ENCODE data around the gene SMNDC1.

Gene SMNDC1

DNA sequence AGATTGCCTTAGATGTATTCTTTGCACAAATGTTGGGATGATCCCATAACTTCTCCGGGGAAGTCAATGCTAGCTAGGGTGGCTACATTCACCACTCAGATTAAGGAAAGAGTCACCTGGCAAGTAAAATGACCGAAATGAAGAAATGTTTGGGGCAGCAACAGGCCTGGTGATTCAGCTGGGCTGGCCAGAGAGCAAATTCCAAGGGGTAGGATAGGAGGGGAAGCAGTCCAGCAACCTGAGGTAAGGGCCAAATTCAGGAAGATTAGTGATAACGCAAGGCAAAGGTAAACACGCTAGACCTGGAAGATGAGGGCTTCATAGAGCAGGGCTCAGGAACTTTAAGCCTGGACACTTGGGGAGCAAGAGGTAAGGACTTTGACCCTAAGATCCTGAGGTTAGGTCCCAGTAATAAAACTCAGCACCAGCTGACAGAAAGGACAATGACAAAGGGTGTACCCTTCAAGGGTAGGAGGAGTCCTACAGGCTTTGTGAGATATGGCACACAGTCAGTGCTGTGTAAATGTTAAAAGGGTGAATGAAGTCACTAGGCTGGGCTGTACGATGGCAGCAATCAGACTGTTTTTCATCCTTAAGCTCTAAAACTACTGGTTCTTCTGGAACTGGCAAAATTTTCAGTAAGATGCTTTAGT, 22.7 kb upstream of the SMNDC1 start:
- FAIRE-seq (peak; percentile 69), DNase-seq (ENCODE audit: low spot score) (no peak)

DNA sequence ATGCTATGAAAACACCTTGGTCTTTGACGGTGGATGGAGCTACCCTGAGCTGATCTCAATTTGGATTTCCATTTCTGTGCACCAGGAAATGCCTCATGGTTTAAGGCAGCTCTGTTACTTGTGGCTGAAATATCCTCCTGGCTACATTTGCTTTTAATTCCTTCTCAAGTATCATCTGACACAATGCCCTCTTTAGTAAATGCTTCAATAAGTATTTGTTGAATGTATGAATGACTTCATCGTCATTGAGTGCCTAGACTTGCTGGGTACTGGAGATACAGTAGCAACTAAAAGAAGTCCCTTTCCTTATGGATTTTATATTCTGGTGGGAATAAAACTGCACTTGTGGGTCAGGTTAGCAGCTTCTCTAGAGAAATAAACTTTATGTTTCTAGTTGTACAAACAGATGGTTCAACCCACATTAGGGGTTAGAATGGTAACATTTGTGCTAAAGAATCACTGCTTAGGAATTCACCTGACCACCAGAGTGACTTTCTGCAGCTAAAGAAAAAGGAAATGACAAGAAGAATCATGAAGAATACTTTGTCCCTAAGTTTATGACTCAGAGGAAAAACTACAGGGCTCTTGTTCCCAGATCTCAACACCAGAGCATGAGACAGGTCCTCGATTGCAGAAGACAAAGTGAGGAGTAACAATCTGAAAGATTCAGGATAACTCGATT, 21.8 kb upstream of the SMNDC1 start:
- DNase-seq (ENCODE audit: low spot score) (peak; percentile 70), FAIRE-seq (peak; percentile 67)

DNA sequence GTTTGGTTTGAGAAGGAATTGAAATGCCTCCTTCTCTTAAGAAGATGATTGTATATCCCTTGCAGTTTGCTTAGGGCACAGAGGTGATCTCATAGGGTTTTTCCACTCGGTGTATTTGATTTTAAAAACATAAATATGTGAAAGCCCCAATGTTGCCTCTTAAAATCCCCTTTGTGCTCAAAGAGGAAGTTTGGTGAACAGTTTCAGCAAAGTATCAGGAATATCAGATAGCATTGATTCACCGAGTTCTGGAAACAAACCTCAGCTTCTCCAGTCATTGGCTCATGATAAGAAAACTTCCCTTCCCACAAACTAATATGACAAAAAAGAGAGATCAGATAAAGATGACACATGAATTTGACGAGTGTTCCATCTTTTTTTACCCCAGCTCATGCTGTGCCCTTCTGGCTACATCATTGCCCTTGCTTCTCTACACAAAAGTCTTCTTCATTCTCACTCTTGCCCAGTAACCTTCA, 20.1 kb upstream of the SMNDC1 start:
- FAIRE-seq (no peak), DNase-seq (ENCODE audit: low spot score) (no peak)

DNA sequence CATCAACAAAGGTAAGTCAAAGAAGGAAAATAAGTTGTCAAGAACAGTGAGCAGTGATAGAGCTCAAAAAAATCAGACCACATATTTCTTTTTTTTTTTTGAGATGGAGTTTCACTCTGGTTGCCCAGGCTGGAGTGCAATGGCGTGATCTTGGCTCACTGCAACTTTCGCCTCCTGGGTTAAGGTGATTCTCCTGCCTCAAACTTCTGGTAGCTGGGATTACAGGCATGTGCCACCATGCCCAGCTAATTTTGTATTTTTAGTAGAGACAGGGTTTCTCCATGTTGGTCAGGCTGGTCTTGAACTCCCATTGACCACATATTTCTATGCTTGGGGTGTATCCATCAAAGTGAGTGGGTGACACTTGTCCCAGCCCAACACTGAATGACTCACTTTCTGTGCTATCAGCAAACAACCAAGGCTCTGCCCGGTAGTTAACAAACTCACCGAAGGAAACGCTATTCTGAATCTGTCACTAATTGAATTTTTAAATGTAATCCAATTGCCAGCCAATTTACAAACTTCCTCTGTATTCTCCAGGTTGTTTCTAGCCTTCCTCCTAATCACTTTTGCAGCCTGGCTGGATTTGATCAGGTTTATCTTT, 19.6 kb upstream of the SMNDC1 start:
- DNase-seq (ENCODE audit: low spot score) (no peak), FAIRE-seq (no peak)

DNA sequence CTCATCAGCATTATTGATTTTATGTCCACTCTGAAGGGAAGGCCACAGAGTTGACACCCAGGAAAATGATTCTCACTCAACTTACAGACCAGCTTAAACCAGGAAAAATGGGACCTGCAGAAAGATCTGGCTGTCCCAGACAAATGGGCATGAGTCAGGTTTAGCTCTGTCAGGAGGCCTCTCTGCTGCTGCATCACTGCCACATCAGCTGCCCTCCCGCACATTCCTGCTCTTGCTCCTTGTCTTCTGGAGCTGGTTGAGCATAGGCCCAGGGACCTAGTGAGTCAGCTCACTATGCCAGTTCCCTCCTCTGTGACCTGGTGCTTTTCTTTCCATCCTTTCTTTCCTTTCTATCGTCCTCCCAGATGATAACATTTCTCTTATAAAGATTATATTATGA, 18.8 kb upstream of the SMNDC1 start:
- FAIRE-seq (peak; percentile 84), DNase-seq (ENCODE audit: low spot score) (peak; percentile 80)

- no peak for FAIRE-seq
These were observed 17.3 kb upstream of the SMNDC1 start for GRCh38 chr10:110321869-110322620.

GRCh38 chr10:110317866-110318850, 13.4 kb upstream of the SMNDC1 start:
- no peak for FAIRE-seq
- no peak for DNase-seq (ENCODE audit: low spot score)

More at GRCh38 chr10:110321869-110322620, 17.3 kb upstream of the SMNDC1 start:
- DNase-seq (ENCODE audit: low spot score), result no peak

GRCh38 chr10:110313674-110314073, 9.0 kb upstream of the SMNDC1 start:
- FAIRE-seq (no peak), DNase-seq (ENCODE audit: low spot score) (no peak)

GRCh38 chr10:110312206-110312605, 7.5 kb upstream of the SMNDC1 start:
- DNase-seq (ENCODE audit: low spot score), result no peak
- peak; percentile 5 for FAIRE-seq

DNA sequence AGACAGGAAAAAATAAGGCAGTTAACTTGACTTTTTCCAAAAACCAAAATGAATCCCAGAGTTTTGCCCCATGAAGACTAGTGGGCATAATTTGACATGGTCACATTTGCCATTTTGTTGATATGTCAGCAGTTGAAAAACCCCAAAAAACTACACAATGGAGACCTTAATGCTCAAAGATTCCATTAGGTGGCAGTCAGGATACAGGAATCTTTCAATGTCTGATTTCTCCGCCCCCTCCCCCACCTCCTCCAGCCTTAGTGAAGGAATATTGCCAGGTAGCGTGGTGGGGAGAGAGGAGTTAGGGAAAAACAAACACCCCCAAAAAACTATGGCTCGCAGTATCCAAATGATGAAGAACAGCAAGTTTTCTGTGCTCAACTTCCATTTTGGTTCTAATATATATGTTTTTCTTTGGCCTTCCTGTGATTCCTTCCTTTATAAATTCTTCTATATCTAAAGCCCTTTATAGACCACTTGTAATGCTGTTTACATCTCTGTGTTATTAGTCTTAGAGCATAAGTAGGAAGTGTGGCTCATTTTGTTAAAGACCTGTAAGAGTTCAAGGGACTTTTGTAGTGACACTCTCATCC, 6.7 kb upstream of the SMNDC1 start:
- DNase-seq (ENCODE audit: low spot score), result peak; percentile 56
- no peak for FAIRE-seq

DNA sequence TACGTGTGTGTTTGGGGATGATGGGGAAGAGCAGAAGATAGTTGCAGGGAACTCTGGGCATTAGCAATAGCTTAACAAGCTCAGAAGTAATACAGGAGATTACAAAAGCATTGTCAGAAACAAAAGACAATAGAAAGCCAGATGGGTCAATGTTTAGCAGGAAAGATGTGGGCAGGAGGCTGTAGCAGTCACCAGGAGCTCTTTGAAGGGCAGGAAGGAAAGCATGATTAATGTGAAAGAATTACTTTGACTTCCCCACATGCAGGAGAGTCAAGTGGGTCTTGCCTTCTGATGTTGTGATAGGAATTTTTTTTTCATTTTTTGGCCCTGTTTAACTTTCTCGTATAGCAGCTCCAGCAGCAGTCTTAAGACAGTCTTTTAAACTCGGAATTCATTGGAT, 6.0 kb upstream of the SMNDC1 start:
- no peak for DNase-seq (ENCODE audit: low spot score)
- FAIRE-seq, result no peak

DNA sequence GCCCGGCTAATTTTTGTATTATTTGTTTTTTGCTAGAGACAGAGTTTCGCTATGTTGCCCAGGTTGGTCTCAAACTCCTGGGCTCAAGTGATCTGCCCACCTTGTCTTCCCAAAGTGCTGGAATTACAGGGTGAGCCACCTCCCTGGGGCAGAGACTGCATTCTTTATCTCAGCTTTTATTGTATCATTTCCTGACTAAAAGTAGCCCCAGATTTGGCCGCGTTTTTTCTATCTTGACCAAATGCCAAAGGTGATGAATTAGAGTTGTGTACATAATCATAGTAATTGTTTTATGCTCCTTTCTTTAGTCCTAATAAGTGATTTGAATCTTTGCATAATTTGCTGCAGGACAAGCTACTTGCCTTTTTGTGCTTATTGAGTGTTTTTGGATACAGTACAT, 3.1 kb upstream of the SMNDC1 start:
- no peak for FAIRE-seq

DNA sequence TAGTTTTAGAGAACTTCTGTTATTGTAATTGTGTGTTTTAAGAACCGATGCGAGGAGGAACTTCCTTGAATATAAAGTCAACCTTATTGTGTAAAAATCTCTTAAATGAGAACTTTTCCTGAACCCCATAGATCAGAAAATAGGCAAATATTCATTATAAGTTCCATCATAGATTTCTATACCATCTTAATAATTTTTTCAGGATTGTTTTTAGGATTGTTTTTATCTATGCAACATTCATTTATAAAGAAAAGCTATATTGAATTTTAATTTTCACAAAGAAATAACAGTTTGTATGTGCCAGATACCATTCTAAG, 1.7 kb upstream of the SMNDC1 start:
- FAIRE-seq (no peak), DNase-seq (ENCODE audit: low spot score) (no peak)

More for the DNA sequence above, 3.1 kb upstream of the SMNDC1 start:
- DNase-seq (ENCODE audit: low spot score), result no peak

DNA sequence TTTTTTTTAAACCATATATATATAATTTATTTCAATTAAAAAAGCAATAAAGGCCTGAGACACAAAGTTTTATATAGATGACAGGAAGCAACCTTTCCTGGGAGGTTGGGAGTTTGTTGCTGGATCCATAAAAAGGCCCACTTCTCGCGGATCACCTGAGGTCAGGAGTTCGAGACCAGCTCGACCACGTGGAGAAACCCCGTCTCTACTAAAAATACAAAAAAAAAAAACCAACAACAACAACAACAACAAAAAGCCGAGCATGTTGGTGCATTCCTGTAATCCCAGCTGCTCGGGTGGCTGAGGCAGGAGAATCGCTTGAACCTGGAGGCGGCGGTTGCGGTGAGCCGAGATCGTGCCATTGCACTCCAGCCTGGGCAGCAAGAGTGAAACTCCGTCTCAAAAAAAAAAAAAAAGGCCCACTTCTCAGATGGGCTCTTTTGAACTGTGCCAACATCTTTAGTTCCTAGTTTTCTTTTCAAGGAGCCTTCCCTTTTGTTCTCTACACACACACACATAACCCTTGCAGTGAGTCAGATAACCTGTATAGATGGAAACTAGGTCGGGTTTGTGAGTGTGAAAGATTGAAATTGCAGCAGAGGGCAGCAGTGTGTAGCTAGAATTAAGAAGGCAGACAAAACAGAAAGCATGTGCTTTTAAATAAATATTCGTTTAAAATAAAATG, 1.2 kb upstream of the SMNDC1 start:
- DNase-seq (ENCODE audit: low spot score) (peak; percentile 68), FAIRE-seq (no peak)

GRCh38 chr10:110304394-110304779, 333 bp downstream of the SMNDC1 start:
- DNase-seq (ENCODE audit: low spot score) (peak; percentile 44), FAIRE-seq (no peak)

DNA sequence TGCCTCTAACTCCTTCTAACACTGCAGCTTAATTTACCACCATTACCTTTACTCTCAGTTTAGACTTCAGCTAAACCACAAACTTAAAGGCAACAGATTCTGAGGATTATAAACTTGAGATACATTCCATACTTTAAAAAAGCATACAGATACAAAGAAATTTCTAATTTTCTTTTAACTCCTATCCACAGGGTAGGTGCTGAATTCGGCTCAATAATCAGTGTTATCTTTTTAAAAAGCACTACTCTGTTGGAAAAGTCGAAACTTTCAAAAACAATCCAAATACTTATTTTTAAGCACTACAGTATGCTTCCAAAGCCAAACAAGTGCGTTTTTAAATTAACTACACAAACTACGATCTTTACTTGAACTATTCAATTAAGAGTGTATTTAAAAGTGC, 1.0 kb downstream of the SMNDC1 start:
- DNase-seq (ENCODE audit: low spot score), result no peak
- FAIRE-seq, result no peak

DNA sequence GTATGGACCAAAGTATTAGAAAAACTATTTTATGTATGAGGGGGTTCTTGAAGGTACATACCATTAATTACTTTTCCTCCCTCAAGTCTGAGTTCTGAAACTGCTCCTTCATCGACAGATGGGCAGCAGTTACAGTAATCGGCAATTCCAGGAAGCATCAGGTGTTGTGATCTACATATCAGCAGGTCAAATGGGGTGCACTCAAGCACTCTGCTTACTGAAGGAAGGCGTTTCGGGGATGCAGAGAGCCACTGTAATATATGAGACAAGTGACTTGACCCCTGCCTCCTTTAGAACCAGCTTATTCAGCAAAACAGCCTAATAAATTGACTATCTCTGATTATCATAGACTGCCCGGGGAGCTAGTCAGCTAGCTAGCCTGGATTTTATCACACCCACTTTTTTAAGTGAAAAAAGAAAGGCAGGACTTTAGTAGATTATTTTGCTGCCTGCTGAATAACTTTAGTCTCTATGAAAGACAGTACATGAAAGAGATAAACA, 4.2 kb downstream of the SMNDC1 start:
- DNase-seq (ENCODE audit: low spot score), result no peak
- no peak for FAIRE-seq

- no peak for FAIRE-seq
These were observed 7.8 kb downstream of the SMNDC1 start for GRCh38 chr10:110296966-110297365.

DNA sequence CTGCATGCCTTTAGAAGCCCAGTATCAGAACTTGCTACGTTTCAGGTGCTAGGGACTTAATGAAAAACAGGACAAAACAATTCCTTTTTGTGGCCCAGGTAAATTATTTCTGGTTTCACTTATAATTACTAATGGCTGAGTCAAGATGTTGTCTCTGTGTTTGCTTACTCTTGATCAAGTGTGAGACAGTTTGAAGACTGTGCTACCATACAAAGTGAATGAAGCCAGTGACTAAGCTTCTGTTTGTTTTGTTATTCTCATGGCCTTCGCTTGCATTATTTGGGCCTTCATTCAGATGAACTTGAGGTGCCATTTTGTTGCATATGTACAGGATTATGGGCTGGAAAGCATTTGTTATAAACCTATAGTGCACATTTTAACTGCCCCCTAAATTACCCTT, 17.9 kb downstream of the SMNDC1 start:
- FAIRE-seq, result no peak

More at GRCh38 chr10:110296966-110297365, 7.8 kb downstream of the SMNDC1 start:
- DNase-seq (ENCODE audit: low spot score), result no peak

DNA sequence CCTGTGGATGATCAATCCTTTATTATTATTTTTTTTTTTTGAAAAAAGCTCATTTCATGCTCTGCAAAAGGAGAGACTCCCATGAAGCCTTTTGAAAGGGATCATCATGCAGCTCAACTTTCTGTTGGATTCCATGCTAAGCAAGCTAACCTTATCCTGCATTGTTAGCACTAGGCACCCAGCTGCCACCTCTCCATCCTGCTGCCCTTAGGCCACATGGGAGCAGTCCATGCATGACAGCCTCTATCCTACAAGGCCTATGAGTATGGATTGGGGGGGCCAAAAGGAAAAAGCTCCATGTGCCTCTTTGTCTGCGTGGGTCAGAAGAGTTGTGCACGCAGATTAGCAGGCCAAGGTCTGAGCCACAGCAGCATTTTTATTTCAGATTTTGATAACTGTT, 19.2 kb downstream of the SMNDC1 start:
- DNase-seq (ENCODE audit: low spot score), result no peak

More for the DNA sequence above, 17.9 kb downstream of the SMNDC1 start:
- no peak for DNase-seq (ENCODE audit: low spot score)

More for the DNA sequence above, 19.2 kb downstream of the SMNDC1 start:
- FAIRE-seq, result no peak

All from urothelium cell line (cell line).